GM18508 (cell line): ENCODE data around the gene ERC2.
"Not testable (repeated sequence)": the region's sequence is repeated elsewhere in the genome, so short reads cannot be mapped to it uniquely, and the experiment has no call there.

Source experiments
- ATAC-seq: cut with Tn5 transposase; IDR thresholded peaks from one replicate; pipeline ENCODE4 v1.9.1; 2021; ENCODE audit warnings: moderate number of reproducible peaks; ENCODE audit not compliant: insufficient read depth, unreplicated experiment

The ERC2 gene

GRCh38 chr3:56042326-56042951 is 425.8 kb downstream of the ERC2 start:
- ATAC-seq: no peak

GRCh38 chr3:56025326-56025725 is 442.9 kb downstream of the ERC2 start:
- no peak for ATAC-seq

GRCh38 chr3:56023546-56023945 is 444.7 kb downstream of the ERC2 start:
- ATAC-seq: no peak

GRCh38 chr3:56022619-56023018 is 445.6 kb downstream of the ERC2 start:
- no peak for ATAC-seq

GRCh38 chr3:56019490-56020146 is 448.6 kb downstream of the ERC2 start:
- no peak for ATAC-seq

- ATAC-seq: not testable (repeated sequence)
Observed at GRCh38 chr3:56015374-56015773, 452.9 kb downstream of the ERC2 start.

GRCh38 chr3:56012721-56013120 is 455.5 kb downstream of the ERC2 start:
- ATAC-seq: no peak

- no peak for ATAC-seq
Observed at GRCh38 chr3:56005196-56005805, 463.0 kb downstream of the ERC2 start.

GRCh38 chr3:56003129-56003528 is 465.1 kb downstream of the ERC2 start:
- no peak for ATAC-seq

- ATAC-seq: no peak
Observed at GRCh38 chr3:56001991-56002390, 466.3 kb downstream of the ERC2 start.

- no peak for ATAC-seq
Observed at GRCh38 chr3:56001537-56001936, 466.7 kb downstream of the ERC2 start.

GRCh38 chr3:55989366-55989765 is 478.9 kb downstream of the ERC2 start:
- no peak for ATAC-seq

GRCh38 chr3:55988905-55989304 is 479.4 kb downstream of the ERC2 start:
- no peak for ATAC-seq

- ATAC-seq: no peak
Observed at GRCh38 chr3:55984626-55985025, 483.6 kb downstream of the ERC2 start.

- no peak for ATAC-seq
Observed at GRCh38 chr3:55978953-55979352, 489.3 kb downstream of the ERC2 start.

- ATAC-seq: no peak
Observed at GRCh38 chr3:55974421-55975165, 493.7 kb downstream of the ERC2 start.

- ATAC-seq: no peak
Observed at GRCh38 chr3:55969634-55970033, 498.6 kb downstream of the ERC2 start.

GRCh38 chr3:55968331-55968730 is 499.9 kb downstream of the ERC2 start:
- ATAC-seq: no peak

GRCh38 chr3:55966566-55966965 is 501.7 kb downstream of the ERC2 start:
- ATAC-seq: no peak

GRCh38 chr3:55965776-55966175 is 502.5 kb downstream of the ERC2 start:
- ATAC-seq: no peak

- no peak for ATAC-seq
Observed at GRCh38 chr3:55964491-55964985, 503.7 kb downstream of the ERC2 start.
